Aorta (tissue), 5 donors: ENCODE results near the gene FRRS1L. TPM values are rescaled to one million over a fixed set of nuclear protein-coding genes. Genes with fewer than 3 reads are reported as not detected.

Experiments used
- ATAC-seq: fragments of 200-7000 bp; cut with Tn5 transposase; one replicate; pipeline ENCODE4 v1.9.1; 2022; ENCODE audit warnings: moderate library complexity; ENCODE audit not compliant: low FRiP score
- DNase-seq, 2 donors: peaks; one replicate each; pipeline ENCODE4 v3.0.0-alpha.2; 2020
- H3K27ac ChIP-seq, 2 donors: one replicate each; pipeline ENCODE4 v1.5.1; 2013; ENCODE audit warnings: low read length in 2 of 2, mild to moderate bottlenecking in 2 of 2, moderate library complexity in 2 of 2, control low read depth in 1 of 2, inconsistent platforms in 1 of 2, low read depth in 1 of 2
- H3K27me3 ChIP-seq, 2 donors: one replicate each; pipeline ENCODE4 v1.6.1; 2013; ENCODE audit warnings: control low read depth in 1 of 2, low read length in 1 of 2, mild to moderate bottlenecking in 1 of 2, moderate library complexity in 1 of 2; ENCODE audit not compliant: insufficient read depth in 2 of 2, control insufficient read depth in 1 of 2
- H3K36me3 ChIP-seq, 2 donors: one replicate each; pipeline ENCODE4 v1.6.1; 2013; ENCODE audit warnings: control low read depth in 1 of 2, low read length in 1 of 2, mild to moderate bottlenecking in 1 of 2; ENCODE audit not compliant: insufficient read depth in 2 of 2, control insufficient read depth in 1 of 2
- H3K4me1 ChIP-seq, 2 donors: one replicate each; pipeline ENCODE4 v1.6.1; 2013; ENCODE audit warnings: low read length in 2 of 2, control low read depth in 1 of 2, mild to moderate bottlenecking in 1 of 2, moderate library complexity in 1 of 2; ENCODE audit not compliant: insufficient read depth in 2 of 2, control insufficient read depth in 1 of 2
- H3K4me3 ChIP-seq, 2 donors: one replicate each; pipeline ENCODE4 v1.5.1; 2013; ENCODE audit warnings: low read length in 2 of 2, control low read depth in 1 of 2, mild to moderate bottlenecking in 1 of 2
- H3K9me3 ChIP-seq: one replicate; pipeline ENCODE4 v1.6.1; 2013; ENCODE audit warnings: mild to moderate bottlenecking, low read length; ENCODE audit not compliant: control insufficient read depth
- WGBS, 2 donors: extraction: QIAGEN DNeasy Blood & Tissue Kit; methylation state at CpG; one replicate each; pipeline ENCODE4 v1.1.7; 2013; 5-methylcytosine and 5-hydroxymethylcytosine counted together
- intact Hi-C, 2 donors: fragments of 100-400 bp; cut with DNase I; formaldehyde crosslinking; loops; one replicate each; pipeline versions ENCODE4 v1.14.2 to v1.15.0; 2022
- polyA plus RNA-seq, 2 donors: library from polyadenylated mRNA; stranded (reverse); fragments of 200-250 nt; gene quantifications; one replicate each; pipeline ENCODE4 v1.2.3, GENCODE V29; 2013
- total RNA-seq, 2 donors: library from RNA; stranded (reverse); fragmentation: NEBNext Ultra II Directional; extraction: Animal tissue kit (Norgen Biotek cat#: 25700); gene quantifications; one replicate each; pipeline ENCODE4 v1.2.1, GENCODE V29; 2021
- donor health status: healthy with polysubstance abuse.
- donor health status: Bipolar disorder and iron deficiency.
- donor health status: DM: no; HTN: no; CAD: no.
- donor health status: DM: no; HTN: no; CAD: no.
- donor health status: DM: yes; HTN: yes; CAD: no.

FRRS1L gene
- total and polyA plus RNA-seq, 4 donors, result under 0.01 to 1.9 (median 0.29) TPM; not detected in 1

DNA sequence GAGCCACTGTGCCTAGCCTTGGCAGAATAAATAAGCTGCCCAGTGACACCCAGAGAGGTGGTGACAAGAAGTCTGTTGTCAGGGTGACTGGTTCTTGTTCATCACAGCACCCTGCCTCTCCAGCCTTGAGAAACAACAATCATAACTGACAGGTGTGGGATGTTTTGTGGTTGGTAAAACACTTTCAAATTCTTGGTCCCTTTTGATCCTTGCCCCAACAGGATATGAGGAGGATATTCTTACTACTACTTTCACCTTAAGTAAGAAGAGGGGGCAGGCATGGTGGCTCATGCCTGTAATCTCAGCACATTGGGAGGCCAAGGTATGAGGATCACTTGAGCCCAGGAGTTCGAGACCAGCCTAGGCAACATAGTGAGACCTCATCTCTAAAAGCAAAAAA is 14.2 kb upstream of the FRRS1L start:
- DNase-seq, result no peak
- Histone ChIP-seq H3K36me3 (no peaks in the 10 kb centered on the region), H3K9me3 (peaks cover 2% of the 10 kb centered on the region), H3K4me1 (no peaks in the 10 kb centered on the region), H3K27ac (no peak overlapping the region), H3K4me3 (no peak overlapping the region), H3K27me3 (no peaks in the 10 kb centered on the region)
- intact Hi-C loops, result loop anchor here in 1 of 2 donors (10.0 kb wide), 1 partner anchor 144 kb away; the partner anchor contains the start of gene EPB41L4B
- WGBS, 2 donors, result 89 to 100% methylated on average over 1 of the region's 1 CpG
- ATAC-seq, result no peak

- Histone ChIP-seq H3K9me3 (no peaks in the 10 kb centered on the region), H3K4me1 (no peaks in the 10 kb centered on the region), H3K27ac (no peak overlapping the region), H3K4me3 (no peak overlapping the region), H3K27me3 (no peaks in the 10 kb centered on the region), H3K36me3 (no peaks in the 10 kb centered on the region)
- intact Hi-C loops, result loop anchor here in 1 of 2 donors (10.0 kb wide), 1 partner anchor 145 kb away; the partner anchor contains the start of gene EPB41L4B
- DNase-seq, result no peak
- WGBS, 2 donors, result 54% methylated on average over 9 of the region's 9 CpGs
- ATAC-seq, result no peak
These were observed 12.9 kb upstream of the FRRS1L start for GRCh38 chr9:109179801-109180523.

DNA sequence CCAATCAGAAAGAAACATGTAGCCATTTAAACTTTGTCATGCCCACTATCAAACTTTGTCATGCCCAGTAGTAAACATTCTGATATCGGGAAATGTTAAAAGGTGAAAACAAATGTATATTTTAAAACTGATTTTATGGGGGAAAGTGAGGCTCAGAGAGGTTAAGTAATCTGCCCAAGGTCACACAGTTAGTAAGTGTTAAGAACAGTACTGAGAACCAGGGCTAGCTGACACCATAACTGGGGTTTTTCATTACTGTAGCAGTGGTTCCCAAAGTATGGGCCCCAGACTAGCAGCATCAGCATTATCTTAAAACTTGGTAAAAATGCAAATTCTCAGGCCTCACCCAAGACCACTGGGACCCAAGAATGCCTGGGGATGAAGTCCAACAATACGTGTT is 9.9 kb upstream of the FRRS1L start:
- Histone ChIP-seq H3K4me1 (no peaks in the 10 kb centered on the region), H3K4me3 (no peak overlapping the region), H3K27me3 (no peaks in the 10 kb centered on the region), H3K27ac (no peak overlapping the region), H3K9me3 (no peaks in the 10 kb centered on the region), H3K36me3 (no peaks in the 10 kb centered on the region)
- ATAC-seq (no peak), DNase-seq (no peak)
- intact Hi-C loops, result no loop called here
- 89 to 91% methylated on average over 2 of the region's 2 CpGs for WGBS, 2 donors

DNA sequence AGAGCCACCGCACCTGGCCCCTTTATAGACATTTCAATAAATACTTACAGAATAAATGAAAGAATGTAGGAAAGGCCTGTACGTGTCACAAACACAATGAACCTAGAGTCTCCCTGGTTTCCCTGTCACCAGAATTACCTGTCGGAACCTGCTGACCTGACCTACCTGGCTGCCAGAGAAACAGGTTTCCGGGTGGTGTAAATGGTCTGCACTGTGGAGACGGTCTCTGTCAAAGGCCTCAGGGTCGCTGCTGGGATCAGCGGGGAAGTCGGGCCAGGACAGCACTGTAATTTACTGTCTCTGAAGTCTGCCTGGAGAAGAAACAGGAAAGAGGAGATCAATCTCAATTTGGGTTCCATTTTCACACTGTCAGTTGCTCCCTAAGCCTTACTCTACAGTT is 9.3 kb upstream of the FRRS1L start:
- DNase-seq (no peak), ATAC-seq (no peak)
- Histone ChIP-seq H3K27me3 (no peaks in the 10 kb centered on the region), H3K4me1 (no peaks in the 10 kb centered on the region), H3K27ac (no peak overlapping the region), H3K36me3 (no peaks in the 10 kb centered on the region), H3K9me3 (no peaks in the 10 kb centered on the region), H3K4me3 (no peak overlapping the region)
- intact Hi-C loops, result no loop called here
- WGBS, 2 donors, result 84 to 85% methylated on average over 8 of the region's 8 CpGs

- intact Hi-C loops, result no loop called here
- no peak for ATAC-seq
- H3K27me3 ChIP-seq, result no peaks in the 10 kb centered on the region
- DNase-seq, result no peak
- 74 to 76% methylated on average over 1 of the region's 1 CpG for WGBS, 2 donors
- no peaks in the 10 kb centered on the region for H3K4me1 ChIP-seq
- H3K9me3 ChIP-seq, result no peaks in the 10 kb centered on the region
- no peak overlapping the region for H3K4me3 ChIP-seq
- H3K27ac ChIP-seq, result no peak overlapping the region
- no peaks in the 10 kb centered on the region for H3K36me3 ChIP-seq
These were observed 5.9 kb upstream of the FRRS1L start for GRCh38 chr9:109172935-109173334.

DNA sequence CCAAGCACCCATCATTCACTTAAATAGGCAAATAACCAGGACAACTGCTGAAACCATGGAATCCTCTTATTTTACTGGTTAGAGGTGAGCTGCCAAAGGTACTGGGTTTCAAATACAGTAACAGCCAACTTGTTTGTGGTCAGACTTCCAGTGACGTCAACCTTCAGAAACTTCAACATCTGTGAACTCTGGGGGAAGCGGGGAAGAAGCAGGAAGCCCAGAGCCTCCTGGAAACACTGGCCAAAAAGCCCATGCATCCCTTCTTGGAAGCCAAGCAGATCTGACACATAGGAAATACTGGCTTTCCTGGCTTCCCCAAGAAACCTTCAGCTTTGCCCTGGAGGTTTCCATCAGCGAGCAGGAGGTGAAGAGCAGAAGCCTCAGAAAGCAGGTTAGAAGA is 4.9 kb upstream of the FRRS1L start:
- no peaks in the 10 kb centered on the region for H3K9me3 ChIP-seq
- H3K27ac ChIP-seq, result no peak overlapping the region
- 84 to 90% methylated on average over 3 of the region's 3 CpGs for WGBS, 2 donors
- DNase-seq, result no peak
- no peaks in the 10 kb centered on the region for H3K36me3 ChIP-seq
- H3K4me3 ChIP-seq, result no peak overlapping the region
- no peak for ATAC-seq
- H3K27me3 ChIP-seq, result no peaks in the 10 kb centered on the region
- intact Hi-C loops, result no loop called here
- H3K4me1 ChIP-seq, result no peaks in the 10 kb centered on the region

DNA sequence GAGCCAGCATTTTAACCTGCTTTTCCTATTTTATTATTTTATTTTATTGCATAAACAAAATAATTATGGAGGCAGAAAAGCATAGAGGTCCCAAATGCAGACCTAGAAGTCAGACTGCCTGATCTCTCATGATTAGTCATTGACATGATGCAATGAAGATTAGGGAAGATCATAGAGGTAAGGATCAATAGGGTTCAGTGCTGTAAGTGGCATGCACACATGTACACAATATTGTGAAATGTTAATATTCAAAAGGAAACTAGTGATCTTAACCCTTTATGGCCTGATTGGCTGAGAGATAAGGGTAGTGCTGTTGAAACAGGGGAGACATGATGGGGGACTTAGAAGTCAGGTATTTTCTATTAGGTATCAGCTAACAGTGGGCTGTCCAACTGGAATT is 1.1 kb upstream of the FRRS1L start:
- H3K9me3 ChIP-seq, result peaks cover 3% of the 10 kb centered on the region
- no peak for DNase-seq
- no peaks in the 10 kb centered on the region for H3K27me3 ChIP-seq
- no peak for ATAC-seq
- no peak overlapping the region for H3K27ac ChIP-seq
- no peaks in the 10 kb centered on the region for H3K4me1 ChIP-seq
- H3K4me3 ChIP-seq, result no peak overlapping the region
- intact Hi-C loops, result no loop called here
- no peaks in the 10 kb centered on the region for H3K36me3 ChIP-seq

DNA sequence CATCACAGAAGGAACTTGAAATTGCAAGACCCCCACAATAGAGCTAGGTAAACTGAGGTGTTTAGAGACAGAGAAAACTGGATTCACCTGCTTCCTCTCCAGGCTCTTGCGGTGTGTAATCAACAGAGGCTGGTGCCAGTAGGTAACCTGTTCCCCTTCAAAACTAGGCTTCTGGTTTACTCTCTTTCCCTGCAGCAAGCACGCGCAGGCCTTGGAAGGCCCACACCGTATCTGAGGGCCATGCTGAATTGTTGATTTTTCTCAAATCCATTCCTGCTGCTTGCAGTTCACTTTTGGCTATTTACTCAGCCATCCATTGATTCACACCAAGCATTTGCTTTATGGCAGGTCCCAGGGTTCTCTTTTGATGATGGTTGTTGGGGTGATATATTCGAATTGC is 667 bp upstream of the FRRS1L start:
- ATAC-seq (no peak), DNase-seq (no peak)
- WGBS, 2 donors, result 95 to 97% methylated on average over 5 of the region's 5 CpGs
- Histone ChIP-seq H3K27ac (no peak overlapping the region), H3K4me1 (no peaks in the 10 kb centered on the region), H3K9me3 (peaks cover 3% of the 10 kb centered on the region), H3K27me3 (no peaks in the 10 kb centered on the region), H3K36me3 (no peaks in the 10 kb centered on the region), H3K4me3 (no peak overlapping the region)
- intact Hi-C loops, result no loop called here

DNA sequence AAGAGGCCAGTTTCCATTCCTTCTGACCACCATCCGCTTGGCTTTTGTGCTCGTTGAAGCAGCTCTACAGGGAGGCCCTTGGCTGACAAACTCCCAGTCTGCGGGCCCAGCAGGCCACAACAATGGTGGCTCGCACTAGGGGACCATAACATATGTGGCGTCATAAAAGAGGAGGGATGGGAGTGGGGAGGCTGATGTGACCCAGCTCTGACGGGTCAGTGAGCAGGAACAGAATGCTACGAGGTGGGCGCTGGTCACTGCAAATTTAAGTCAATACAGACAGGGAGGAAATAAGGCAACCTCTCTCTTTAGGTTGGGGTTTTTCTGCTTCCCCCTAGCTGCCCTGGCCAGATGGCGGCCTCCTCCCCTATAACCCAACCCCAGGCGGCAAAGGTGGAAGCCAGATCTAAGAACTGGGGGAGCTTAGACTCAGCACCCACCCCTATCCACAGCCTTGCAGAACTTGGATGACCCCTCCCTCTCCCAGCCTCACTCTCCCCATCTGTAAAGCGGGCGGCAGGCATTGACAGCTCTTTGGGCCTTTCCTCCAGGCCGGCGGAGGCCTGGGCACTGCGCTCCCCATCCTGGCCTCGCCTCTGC is 778 bp downstream of the FRRS1L start:
- Histone ChIP-seq H3K9me3 (peaks cover 3% of the 10 kb centered on the region), H3K36me3 (no peaks in the 10 kb centered on the region), H3K27ac (no peak overlapping the region), H3K4me1 (no peaks in the 10 kb centered on the region), H3K4me3 (no peak overlapping the region), H3K27me3 (no peaks in the 10 kb centered on the region)
- ATAC-seq, result no peak
- WGBS, 2 donors, result 83 to 86% methylated on average over 16 of the region's 16 CpGs
- intact Hi-C loops, result no loop called here
- DNase-seq, result no peak
